HG02623 (cell line): ENCODE data around the gene NCBP1.

Experiments
- ATAC-seq: cut with Tn5 transposase; IDR thresholded peaks from one replicate; pipeline ENCODE4 v1.9.1; 2021; ENCODE audit warnings: moderate library complexity; ENCODE audit not compliant: unreplicated experiment

NCBP1 gene

DNA sequence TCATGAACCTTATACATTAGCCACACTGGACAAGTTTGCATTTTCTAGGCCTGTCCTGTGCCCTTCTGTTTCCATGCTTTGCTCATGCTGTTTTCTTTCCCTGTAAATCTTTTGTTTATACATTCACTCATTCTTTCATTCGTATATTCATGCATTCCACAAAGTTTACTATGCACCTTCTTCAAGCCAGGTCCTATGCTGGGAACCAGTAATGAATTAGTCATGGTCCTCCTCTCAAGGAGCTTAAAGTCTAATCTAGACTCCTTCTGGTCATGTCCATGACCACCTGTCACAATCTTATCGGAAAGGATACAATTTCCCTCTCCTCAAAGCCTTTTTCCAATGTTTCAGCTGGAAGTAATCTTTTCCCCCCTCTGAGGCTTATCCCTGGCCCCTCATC, 72.6 kb downstream of the NCBP1 start:
- no peak for ATAC-seq

DNA sequence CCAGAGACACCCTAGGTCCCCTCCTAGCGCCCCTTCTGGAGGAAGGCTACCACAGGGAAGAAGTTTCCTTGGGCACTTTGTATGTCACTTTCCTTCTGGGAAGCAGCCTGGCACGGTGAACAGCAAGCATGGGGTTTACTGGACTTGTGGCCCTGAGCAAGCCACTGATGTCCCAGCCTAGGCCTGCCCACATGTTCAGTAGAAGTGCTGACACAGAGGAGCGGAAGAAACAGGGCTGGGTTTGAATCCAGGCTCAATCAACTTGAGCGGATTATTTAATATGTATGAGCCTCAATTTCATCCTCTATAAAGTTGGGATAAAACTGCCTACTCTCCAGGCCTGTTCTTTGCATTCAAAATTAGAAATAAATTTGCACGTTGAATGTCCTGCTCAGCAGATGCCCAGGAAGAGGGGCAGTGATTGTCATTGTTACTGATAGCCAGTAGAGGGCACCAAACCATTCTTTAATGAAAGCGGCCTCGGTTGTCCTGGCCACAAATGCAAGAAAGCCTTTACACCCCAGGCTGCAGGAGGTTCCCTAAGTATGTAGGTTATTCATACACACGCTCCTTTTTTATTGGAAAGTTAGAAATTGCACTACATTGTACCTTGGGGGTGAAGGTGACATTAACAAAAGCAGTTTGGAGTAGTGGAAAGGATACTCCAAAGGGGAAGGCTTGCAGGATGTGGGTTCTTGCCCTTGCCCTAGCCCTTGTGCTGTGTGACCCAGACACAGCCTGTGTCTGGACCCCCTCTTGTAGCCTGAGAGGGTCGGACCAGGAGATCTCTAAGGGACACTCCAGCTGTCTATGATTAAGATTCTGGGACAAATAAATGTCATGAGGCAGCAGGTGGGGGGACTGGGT, 77.0 kb downstream of the NCBP1 start:
- ATAC-seq, result peak; percentile 63

DNA sequence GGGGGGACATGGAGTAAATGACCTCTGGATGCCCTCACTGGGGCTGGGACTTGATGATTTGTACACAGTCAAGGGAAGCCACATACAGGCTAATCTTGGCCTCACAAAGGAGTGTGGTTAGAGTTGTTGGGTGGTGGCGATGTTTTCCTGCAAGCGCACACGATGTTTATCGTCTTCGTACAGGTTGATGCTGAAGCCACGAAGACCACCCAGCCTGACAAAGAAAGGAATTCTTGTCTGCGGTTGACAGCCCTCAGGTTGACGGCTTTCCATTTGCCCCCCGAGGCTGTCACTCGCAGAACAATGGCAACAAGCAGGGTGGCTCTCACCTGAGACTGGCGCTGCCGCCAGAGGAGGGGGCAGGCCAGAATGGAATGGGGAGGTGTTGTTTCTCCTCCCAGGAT, 77.6 kb downstream of the NCBP1 start:
- no peak for ATAC-seq

DNA sequence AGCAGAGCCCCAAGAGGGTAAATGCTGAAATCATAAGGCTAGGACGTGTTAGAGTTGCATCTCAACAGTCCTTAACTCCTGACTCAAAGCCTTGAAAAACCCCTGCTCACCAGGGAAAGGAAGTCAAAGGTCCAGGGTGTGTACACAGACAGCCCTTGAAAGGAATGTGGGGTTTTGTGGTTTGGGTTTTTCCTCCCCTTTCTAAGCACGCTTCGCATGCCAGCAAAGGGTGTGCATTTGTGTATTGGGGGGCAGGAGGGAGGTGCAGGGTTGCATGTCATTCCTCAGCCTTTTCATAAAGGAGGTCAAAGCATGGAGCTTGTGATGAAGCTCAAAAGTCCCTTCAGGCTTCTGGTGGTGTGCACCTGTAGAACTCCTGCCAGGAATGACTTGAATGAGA, 80.8 kb downstream of the NCBP1 start:
- no peak for ATAC-seq

DNA sequence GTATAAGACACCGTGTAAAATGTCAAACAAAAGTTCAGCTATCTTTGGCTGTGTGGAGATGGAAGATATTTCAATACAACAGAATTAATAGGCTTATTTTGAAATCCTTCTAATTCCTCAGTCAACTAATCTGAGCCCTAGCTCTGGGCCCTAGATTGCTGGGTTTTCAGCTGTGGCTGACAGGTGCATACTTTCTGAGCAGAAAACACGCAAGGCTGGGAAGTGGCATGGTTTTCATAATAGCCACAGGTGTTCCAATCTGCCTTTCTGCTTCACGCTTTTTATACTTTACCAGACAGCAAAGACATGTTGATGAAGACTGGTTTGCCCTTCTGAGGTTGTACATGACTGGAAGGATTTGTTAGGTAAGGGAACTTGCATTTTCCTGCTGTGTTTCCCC, 84.2 kb downstream of the NCBP1 start:
- ATAC-seq, result no peak

DNA sequence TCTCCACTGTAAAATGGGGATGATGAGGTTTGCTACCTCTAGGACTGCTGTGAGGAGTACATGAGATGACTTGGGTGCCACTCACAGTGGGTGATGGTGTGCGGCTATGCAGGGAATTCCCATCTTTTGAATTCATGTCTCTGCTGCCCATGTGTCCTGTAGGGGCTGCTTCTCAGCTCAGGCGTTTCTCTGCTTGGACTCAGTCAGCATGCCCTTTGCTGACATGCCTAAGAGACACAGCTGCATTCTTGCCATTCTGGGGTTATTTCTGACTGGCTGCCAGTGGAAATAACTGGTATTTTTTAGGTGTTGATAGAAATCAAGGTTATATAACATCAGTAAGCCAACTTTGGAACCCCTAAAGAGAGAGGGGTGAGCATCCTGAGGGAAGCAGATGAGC, 87.8 kb downstream of the NCBP1 start:
- ATAC-seq, result no peak

DNA sequence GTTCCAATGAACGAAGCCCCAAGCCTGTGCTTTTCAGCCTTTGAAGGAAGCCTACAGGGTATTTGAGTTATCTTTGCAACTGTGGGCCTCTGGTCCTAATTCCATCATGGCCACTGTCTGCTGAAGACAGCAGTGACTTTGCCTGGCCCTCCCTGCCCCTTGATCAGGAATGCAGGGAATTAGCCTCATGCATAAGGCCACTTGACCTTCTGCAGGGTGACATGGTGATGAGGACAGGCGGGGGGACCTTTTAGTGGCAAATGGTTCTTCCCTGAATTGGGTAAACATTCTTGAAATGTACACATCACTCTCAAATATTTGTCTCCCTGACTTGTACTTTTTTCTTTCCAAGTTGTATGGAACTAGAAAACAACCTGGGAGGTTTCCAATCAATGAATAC, 88.7 kb downstream of the NCBP1 start:
- ATAC-seq, result no peak
